K562 (cell line): Measurements from ENCODE around the gene DEPP1. TPM values are rescaled to one million over a fixed set of nuclear protein-coding genes. Genes with fewer than 3 reads are reported as not detected.
A peak's percentile ranks its signal among the peaks of the same experiment; 100 is the strongest.

Source experiments
- ATAC-seq: fragments of 200-7000 bp; cut with Tn5 transposase; 3 replicates; pipeline ENCODE4 v1.9.1; 2020; ENCODE audit warnings: moderate library complexity
- BruUV-seq: library from RNA; stranded (reverse); fragments of 400-500 nt; replicated peaks from 2 replicates; lab custom pipeline; 2021; lab: Mats Ljungman, UMichigan
- CTCF ChIA-PET: fragments of 300-600 bp; formaldehyde crosslinking; extraction: SDS; loops from one replicate; lab custom pipeline; 2021; ENCODE audit warnings: low intra/inter-chr PET ratio; lab: Yijun Ruan, JAX
- POLR2A ChIA-PET: fragments of 300-600, 350-650 bp; sonication (Branson Sonifier 250); formaldehyde crosslinking; extraction: SDS; loops from one replicate; lab custom pipeline; 2021; ENCODE audit warnings: antibody characterized with exemption, inconsistent platforms; lab: Yijun Ruan, JAX
- DNase-seq, 4 experiments: peaks; one replicate each; pipeline versions ENCODE4 v3.0.0 to v3.0.0-alpha.2; 2011 to 2018; ENCODE audit warnings: low spot score in 3 of 4, mixed read lengths in 3 of 4; ENCODE audit errors: extremely low read depth in 1 of 4
- FAIRE-seq: peaks from 2 replicates; lab custom pipeline; 2011; peaks lifted over from hg19 to GRCh38; lab: Jason Lieb, UNC
- H2AFZ ChIP-seq: 2 replicates; pipeline ENCODE4 v1.6.0; 2011; ENCODE audit warnings: low read depth, low read length, control low read depth, inconsistent platforms
- H3K27ac ChIP-seq: fragments of 200-600 bp; 3 replicates; pipeline ENCODE4 v1.8.0; 2011; ENCODE audit warnings: low read depth, mild to moderate bottlenecking, control low read depth, inconsistent platforms, low read length, moderate library complexity, mixed read lengths; ENCODE audit errors: extremely low read depth
- H3K27me3 ChIP-seq, 2 experiments: fragments of 300-600 bp in 1 of 2; 2 replicates in 1 of 2; 3 replicates in 1 of 2; pipeline versions ENCODE4 v1.6.0 to v1.8.0; 2011; ENCODE audit warnings: inconsistent platforms in 2 of 2, low read length in 2 of 2, mild to moderate bottlenecking in 1 of 2, mixed read lengths in 1 of 2, moderate library complexity in 1 of 2; ENCODE audit not compliant: control insufficient read depth in 2 of 2, insufficient read depth in 2 of 2
- H3K36me3 ChIP-seq: fragments of 300-600 bp; 3 replicates; pipeline ENCODE4 v1.8.0; 2011; ENCODE audit warnings: mild to moderate bottlenecking, low read length, inconsistent platforms; ENCODE audit not compliant: control insufficient read depth, insufficient read depth
- H3K4me1 ChIP-seq, 2 experiments: fragments of 200-600 bp in 1 of 2; replicated peaks in 1 of 2; 2 replicates in 1 of 2; 3 replicates in 1 of 2; pipeline versions ENCODE4 v1.5.1 to v1.8.0; 2011; ENCODE audit warnings: inconsistent platforms in 2 of 2, low read length in 2 of 2, mild to moderate bottlenecking in 1 of 2, mixed read lengths in 1 of 2, moderate library complexity in 1 of 2; ENCODE audit not compliant: control insufficient read depth in 2 of 2, insufficient read depth in 2 of 2
- H3K4me2 ChIP-seq: 2 replicates; pipeline ENCODE4 v1.6.1; 2011; ENCODE audit warnings: low read length, control low read depth, inconsistent platforms, mixed read lengths; ENCODE audit not compliant: insufficient read depth
- H3K4me3 ChIP-seq: fragments of 200-600 bp; sonication (generic), shearing (Covaris generic); 2 replicates; pipeline ENCODE4 v1.5.1; 2016; ENCODE audit warnings: control low read depth, inconsistent platforms
- H3K79me2 ChIP-seq: fragments of 200-600 bp; 3 replicates; pipeline ENCODE4 v1.8.0; 2011; ENCODE audit warnings: low read length, inconsistent platforms; ENCODE audit not compliant: control insufficient read depth, insufficient read depth
- H3K9ac ChIP-seq, 2 experiments: 2 replicates each; pipeline versions ENCODE4 v1.6.0 to v1.6.1; 2011; ENCODE audit warnings: low read depth in 2 of 2, low read length in 2 of 2, control low read depth in 1 of 2, inconsistent platforms in 1 of 2, mild to moderate bottlenecking in 1 of 2, mixed read lengths in 1 of 2; ENCODE audit not compliant: insufficient read depth in 1 of 2
- H3K9me1 ChIP-seq: one replicate; pipeline ENCODE4 v1.6.0; 2011; ENCODE audit warnings: inconsistent platforms, mild to moderate bottlenecking, low read length, moderate library complexity; ENCODE audit not compliant: control insufficient read depth, insufficient read depth
- H3K9me3 ChIP-seq: replicated peaks from 2 replicates; pipeline ENCODE4 v1.5.1; 2011; ENCODE audit warnings: low read depth, low read length, inconsistent platforms; ENCODE audit not compliant: control insufficient read depth, insufficient read depth
- H4K20me1 ChIP-seq: replicated peaks from 2 replicates; pipeline ENCODE4 v1.6.1; 2011; ENCODE audit warnings: low read length, inconsistent platforms, mixed read lengths; ENCODE audit not compliant: control insufficient read depth, insufficient read depth
- CBFA2T3 ChIP-seq: fragments of 450-650 bp; IDR thresholded peaks from 2 replicates; pipeline ENCODE4 v1.6.1; 2017
- COPS2 ChIP-seq: fragments of 450-650 bp; conservative IDR thresholded peaks from 2 replicates; pipeline ENCODE4 v1.6.1; 2016; ENCODE audit warnings: mild to moderate bottlenecking, moderate library complexity
- MIER1 ChIP-seq: fragments of 450-650 bp; IDR thresholded peaks from 2 replicates; pipeline ENCODE4 v1.6.1; 2016; ENCODE audit warnings: antibody characterized with exemption, mild to moderate bottlenecking, low read depth
- PRDM10 ChIP-seq: fragments of 450-650 bp; IDR thresholded peaks from 2 replicates; pipeline ENCODE4 v1.6.1; 2018; ENCODE audit not compliant: partially characterized antibody
- RBM34 ChIP-seq: fragments of 200-400 bp; formaldehyde crosslinking; IDR thresholded peaks from 2 replicates; pipeline ENCODE4 v1.6.1; 2018; ENCODE audit warnings: low read length, borderline replicate concordance; ENCODE audit not compliant: insufficient read depth
- WGBS: fragments of 100-300 bp; shearing (Covaris generic); methylation state at CpG from one replicate; pipeline ENCODE4 v1.1.6; 2016; ENCODE audit warnings: low coverage, mixed read lengths; ENCODE audit not compliant: insufficient coverage; ENCODE audit errors: missing lambda C conversion rate; 5-methylcytosine and 5-hydroxymethylcytosine counted together
- in situ Hi-C: fragments of 300-500 bp; cut with MboI; formaldehyde crosslinking; loops from 4 replicates; pipeline ENCODE4 v1.15.0; 2018; ENCODE audit warnings: inconsistent platforms, mixed read lengths
- intact Hi-C: fragments of 100-400 bp; cut with micrococcal nuclease; formaldehyde crosslinking; loops from 2 replicates; pipeline ENCODE4 v1.14.2; 2022
- polyA plus RNA-seq, 8 experiments: library from polyadenylated mRNA; depleted of rRNA in 4 of 8; stranded (reverse) in 5 of 8; unstranded in 3 of 8; fragments of >200 nt; fragmentation: Nextera tagmentation in 2 of 8; fragmentation: Illumina TruSeq in 1 of 8; extraction: Ambion mirVana in 2 of 8; extraction: Trizol in 1 of 8; gene quantifications; 2 replicates each; pipeline versions ENCODE4 v1.2.1 to v1.2.3, GENCODE V29; 2011 to 2014; ENCODE audit warnings: inconsistent platforms in 1 of 8, missing spikeins in 1 of 8
- total RNA-seq, 7 experiments: library from RNA; depleted of rRNA in 6 of 7; stranded (reverse); fragments of >200 nt in 6 of 7; fragmentation: Illumina TruSeq in 2 of 7; extraction: Trizol in 2 of 7; gene quantifications; 2 replicates each; pipeline versions ENCODE4 v1.2.1 to v1.2.3, GENCODE V29; 2011 to 2021; ENCODE audit warnings: low replicate concordance in 1 of 7

Gene DEPP1
- total and polyA plus RNA-seq, 9 of the 15 experiments (the other 6 are each of a cell fraction or from before 2014, with no cell fraction given) = 0.04 to 0.54 (median 0.20) TPM; not detected in 1

- POLR2A ChIA-PET = interaction anchor here (0.6 to 0.7 kb wide), 2 partner anchors 9 to 64 kb away, joined by 3 to 4 read pairs; no protein-coding TSS in a partner anchor
- TF ChIP-seq PRDM10 = peak; percentile 7
- no peak for TF ChIP-seq COPS2
- no peak for TF ChIP-seq RBM34
- TF ChIP-seq MIER1 = no peak
- TF ChIP-seq CBFA2T3 = peak; percentile 33; the same call in 1 of the 2 replicates
- Histone ChIP-seq H3K27me3 (peaks cover 0 to 17% of the 10 kb centered on the region in 2 experiments; a peak in 2 of 5 replicates), H3K79me2 (no peaks in the 10 kb centered on the region), H4K20me1 (no peaks in the 10 kb centered on the region), H3K9me1 (no peaks in the 10 kb centered on the region), H3K9me3 (no peaks in the 10 kb centered on the region), H3K4me3 (no peak overlapping the region), H3K4me1 (peaks cover 20 to 38% of the 10 kb centered on the region in 2 experiments), H2AFZ (peak overlapping the region; percentile 98), H3K36me3 (no peaks in the 10 kb centered on the region), H3K9ac (peak overlapping the region in 1 of 2 experiments; percentile 32; a peak in 2 of 4 replicates), H3K4me2 (peak overlapping the region; percentile 79; the same call in 1 of the 2 replicates), H3K27ac (no peak overlapping the region)
- FAIRE-seq = no peak
- intact Hi-C loops (no loop called here), in situ Hi-C loops (no loop called here)
- WGBS = 48% methylated on average over 17 of the region's 18 CpGs
- no TSS peak for BruUV-seq
- DNase-seq = no peak
- CTCF ChIA-PET = interaction anchor here (3.1 kb wide), 1 partner anchor 40 kb away, joined by 32 read pairs; no protein-coding TSS in a partner anchor
- ATAC-seq = no peak
Measured at GRCh38 chr10:44973323-44974081, 5.1 kb downstream of the DEPP1 start.
